Measurements from ENCODE around the gene C22orf39. TPM values are rescaled to one million over a fixed set of nuclear protein-coding genes. Genes with fewer than 3 reads are reported as not detected.
"Not testable (repeated sequence)": the region's sequence is repeated elsewhere in the genome, so short reads cannot be mapped to it uniquely, and the experiment has no call there.

The C22orf39 gene
- total RNA-seq, 1 experiment from 2014 or later = 60.2 TPM

- in situ Hi-C loops (cut with HindIII; ENCODE audit: low sequenced_read_pairs) = no loop called here
- DNase-seq (ENCODE audit: low spot score) = no peak
Measured at GRCh38 chr22:19457828-19458428, 10.4 kb upstream of the C22orf39 start.

GRCh38 chr22:19456541-19456940 is 9.0 kb upstream of the C22orf39 start:
- in situ Hi-C loops (cut with HindIII; ENCODE audit: low sequenced_read_pairs) = no loop called here

GRCh38 chr22:19455585-19456370 is 8.3 kb upstream of the C22orf39 start:
- peak; percentile 71 for DNase-seq (ENCODE audit: low spot score)
- in situ Hi-C loops (cut with HindIII; ENCODE audit: low sequenced_read_pairs) = no loop called here

More at GRCh38 chr22:19456541-19456940, 9.0 kb upstream of the C22orf39 start:
- no peak for DNase-seq (ENCODE audit: low spot score)

GRCh38 chr22:19455033-19455432 is 7.5 kb upstream of the C22orf39 start:
- in situ Hi-C loops (cut with HindIII; ENCODE audit: low sequenced_read_pairs) = no loop called here
- no peak for DNase-seq (ENCODE audit: low spot score)

- in situ Hi-C loops (cut with HindIII; ENCODE audit: low sequenced_read_pairs) = no loop called here
- no peak for DNase-seq (ENCODE audit: low spot score)
Measured at GRCh38 chr22:19454156-19454555, 6.6 kb upstream of the C22orf39 start.

GRCh38 chr22:19453718-19454117 is 6.2 kb upstream of the C22orf39 start:
- DNase-seq (ENCODE audit: low spot score) = no peak
- in situ Hi-C loops (cut with HindIII; ENCODE audit: low sequenced_read_pairs) = no loop called here

GRCh38 chr22:19451570-19451969 is 4.1 kb upstream of the C22orf39 start:
- no peak for DNase-seq (ENCODE audit: low spot score)
- in situ Hi-C loops (cut with HindIII; ENCODE audit: low sequenced_read_pairs) = no loop called here

- in situ Hi-C loops (cut with HindIII; ENCODE audit: low sequenced_read_pairs) = no loop called here
Measured at GRCh38 chr22:19450363-19451175, 3.1 kb upstream of the C22orf39 start.

GRCh38 chr22:19449422-19449767 is 1.9 kb upstream of the C22orf39 start:
- in situ Hi-C loops (cut with HindIII; ENCODE audit: low sequenced_read_pairs) = no loop called here
- DNase-seq (ENCODE audit: low spot score) = no peak

More at GRCh38 chr22:19450363-19451175, 3.1 kb upstream of the C22orf39 start:
- DNase-seq (ENCODE audit: low spot score) = no peak

- in situ Hi-C loops (cut with HindIII; ENCODE audit: low sequenced_read_pairs) = no loop called here
- no peak for DNase-seq (ENCODE audit: low spot score)
Measured at GRCh38 chr22:19448739-19449421, 1.4 kb upstream of the C22orf39 start.

GRCh38 chr22:19448076-19448607 is 631 bp upstream of the C22orf39 start:
- in situ Hi-C loops (cut with HindIII; ENCODE audit: low sequenced_read_pairs) = no loop called here
- peak; percentile 72 for DNase-seq (ENCODE audit: low spot score)

GRCh38 chr22:19446603-19447329 is 745 bp downstream of the C22orf39 start:
- in situ Hi-C loops (cut with HindIII; ENCODE audit: low sequenced_read_pairs) = no loop called here
- DNase-seq (ENCODE audit: low spot score) = no peak

- in situ Hi-C loops (cut with HindIII; ENCODE audit: low sequenced_read_pairs); DNase-seq (ENCODE audit: low spot score): not testable (repeated sequence)
Measured at GRCh38 chr22:19445279-19445982, 2.1 kb downstream of the C22orf39 start.

- in situ Hi-C loops (cut with HindIII; ENCODE audit: low sequenced_read_pairs) = no loop called here
- DNase-seq (ENCODE audit: low spot score) = no peak
Measured at GRCh38 chr22:19443544-19444211, 3.8 kb downstream of the C22orf39 start.

GRCh38 chr22:19442166-19442565 is 5.3 kb downstream of the C22orf39 start:
- in situ Hi-C loops (cut with HindIII; ENCODE audit: low sequenced_read_pairs) = no loop called here
- no peak for DNase-seq (ENCODE audit: low spot score)

GRCh38 chr22:19440411-19441195 is 6.9 kb downstream of the C22orf39 start:
- in situ Hi-C loops (cut with HindIII; ENCODE audit: low sequenced_read_pairs) = no loop called here
- DNase-seq (ENCODE audit: low spot score) = no peak

- no peak for DNase-seq (ENCODE audit: low spot score)
- in situ Hi-C loops (cut with HindIII; ENCODE audit: low sequenced_read_pairs) = no loop called here
Measured at GRCh38 chr22:19438298-19438697, 9.2 kb downstream of the C22orf39 start.

Measured in G401 (cell line).